WTC11 (cell line): Measurements from ENCODE around the gene B3GNT4. TPM values are rescaled to one million over a fixed set of nuclear protein-coding genes. Genes with fewer than 3 reads are reported as not detected.

Experiments used
- ATAC-seq: fragments of 200-7000 bp; cut with Tn5 transposase; 2 replicates; pipeline ENCODE4 v1.10.0; 2021; ENCODE audit warnings: mild to moderate bottlenecking, moderate library complexity
- CTCF ChIA-PET: fragments of 300-600 bp; sonication (Branson Sonifier 250); formaldehyde crosslinking; loops from one replicate; lab custom pipeline; 2021; ENCODE audit warnings: antibody characterized with exemption; lab: Charles Lee
- POLR2A ChIA-PET: fragments of 350-600 bp; sonication (Branson Sonifier 250); formaldehyde crosslinking; loops from one replicate; lab custom pipeline; 2021; ENCODE audit warnings: antibody characterized with exemption; lab: Charles Lee
- DNase-seq: peaks from one replicate; pipeline ENCODE4 v3.0.0; 2021; ENCODE audit warnings: low spot score
- H3K27ac Mint-ChIP-seq: 2 replicates; pipeline ENCODE4 v1.8.0; 2021; ENCODE audit warnings: mixed read lengths
- H3K27me3 Mint-ChIP-seq: 2 replicates; pipeline ENCODE4 v1.8.0; 2021; ENCODE audit warnings: low read depth, mild to moderate bottlenecking, moderate library complexity, mixed read lengths
- H3K36me3 Mint-ChIP-seq: 2 replicates; pipeline ENCODE4 v1.8.0; 2021; ENCODE audit warnings: mixed read lengths
- H3K4me1 Mint-ChIP-seq: 2 replicates; pipeline ENCODE4 v1.8.0; 2022; ENCODE audit warnings: mixed read lengths
- H3K4me3 Mint-ChIP-seq: 2 replicates; pipeline ENCODE4 v1.8.0; 2021; ENCODE audit warnings: mild to moderate bottlenecking, moderate library complexity, mixed read lengths
- H3K9me3 Mint-ChIP-seq: 2 replicates; pipeline ENCODE4 v1.8.0; 2021; ENCODE audit warnings: mixed read lengths
- ELF4 ChIP-seq: sonication (generic); formaldehyde crosslinking; IDR thresholded peaks from 2 replicates; pipeline ENCODE4 v1.8.1; 2022; ENCODE audit warnings: low read depth, mild to moderate bottlenecking, moderate library complexity, missing genetic modification reagents
- GTF2I ChIP-seq: fragments of 250-450 bp; sonication (Bioruptor Pico); conservative IDR thresholded peaks from 2 replicates; pipeline ENCODE4 v1.4.0; 2021; ENCODE audit warnings: mild to moderate bottlenecking
- MYBL2 ChIP-seq: sonication (generic); formaldehyde crosslinking; IDR thresholded peaks from 2 replicates; pipeline ENCODE4 v1.8.1; 2023; ENCODE audit warnings: mild to moderate bottlenecking, moderate library complexity, missing genetic modification reagents
- NFYB ChIP-seq: sonication (generic); formaldehyde crosslinking; conservative IDR thresholded peaks from 2 replicates; pipeline ENCODE4 v1.8.0; 2022; ENCODE audit warnings: low read depth, missing genetic modification reagents
- NR1H2 ChIP-seq: sonication (generic); formaldehyde crosslinking; IDR thresholded peaks from 2 replicates; pipeline ENCODE4 v1.9.0; 2021; ENCODE audit warnings: mild to moderate bottlenecking, moderate library complexity, missing genetic modification reagents
- PRRX2 ChIP-seq: fragments of 250-450 bp; sonication (Bioruptor Pico); IDR thresholded peaks from 2 replicates; pipeline ENCODE4 v1.8.0; 2021; ENCODE audit warnings: mild to moderate bottlenecking
- SMAD3 ChIP-seq: sonication (generic); formaldehyde crosslinking; IDR thresholded peaks from 2 replicates; pipeline ENCODE4 v1.8.0; 2022; ENCODE audit warnings: missing genetic modification reagents, mild to moderate bottlenecking, borderline replicate concordance
- TEAD4 ChIP-seq: sonication (generic); formaldehyde crosslinking; IDR thresholded peaks from 2 replicates; pipeline ENCODE4 v1.8.0; 2022; ENCODE audit warnings: mild to moderate bottlenecking, missing genetic modification reagents
- ZNF138 ChIP-seq: sonication (generic); formaldehyde crosslinking; conservative IDR thresholded peaks from 2 replicates; pipeline ENCODE4 v1.8.1; 2022; ENCODE audit warnings: mild to moderate bottlenecking, moderate library complexity, missing genetic modification reagents
- ZNF263 ChIP-seq: sonication (generic); formaldehyde crosslinking; IDR thresholded peaks from 2 replicates; pipeline ENCODE4 v1.8.1; 2022; ENCODE audit warnings: low read depth, mild to moderate bottlenecking, moderate library complexity, missing genetic modification reagents
- ZNF396 ChIP-seq: fragments of 250-450 bp; sonication (Bioruptor Pico); IDR thresholded peaks from 2 replicates; pipeline ENCODE4 v1.8.0; 2021; ENCODE audit warnings: mild to moderate bottlenecking, moderate library complexity, borderline replicate concordance
- total RNA-seq: library from RNA; stranded (reverse); gene quantifications from 3 replicates; pipeline ENCODE4 v1.2.3, GENCODE V29; 2021
- TF ChIP-seq, protein P1 (sequence below): sonication (generic); formaldehyde crosslinking; IDR thresholded peaks from 2 replicates; pipeline ENCODE4 v1.8.1; 2023; ENCODE audit warnings: mild to moderate bottlenecking, moderate library complexity, missing genetic modification reagents
- TF ChIP-seq, protein P2 (sequence below): sonication (generic); formaldehyde crosslinking; IDR thresholded peaks from 2 replicates; pipeline ENCODE4 v1.8.1; 2022; ENCODE audit warnings: missing genetic modification reagents, borderline replicate concordance
- TF ChIP-seq, protein P3 (sequence below): fragments of 250-450 bp; sonication (Bioruptor Pico); IDR thresholded peaks from 2 replicates; pipeline ENCODE4 v1.8.0; 2021; ENCODE audit warnings: mild to moderate bottlenecking
- TF ChIP-seq, protein P4 (sequence below): sonication (generic); formaldehyde crosslinking; IDR thresholded peaks from 2 replicates; pipeline ENCODE4 v1.8.0; 2023; ENCODE audit warnings: mild to moderate bottlenecking, missing genetic modification reagents
- TF ChIP-seq, protein P5 (sequence below): sonication (generic); formaldehyde crosslinking; IDR thresholded peaks from 2 replicates; pipeline ENCODE4 v1.8.0; 2023; ENCODE audit warnings: missing genetic modification reagents
- TF ChIP-seq, protein P6 (sequence below): fragments of 250-450 bp; sonication (Bioruptor Pico); IDR thresholded peaks from 2 replicates; pipeline ENCODE4 v1.9.0; 2021; ENCODE audit warnings: moderate library complexity, mild to moderate bottlenecking, inconsistent platforms, borderline replicate concordance

The B3GNT4 gene
- total RNA-seq, 1 experiment from 2014 or later: 2.0 TPM

DNA sequence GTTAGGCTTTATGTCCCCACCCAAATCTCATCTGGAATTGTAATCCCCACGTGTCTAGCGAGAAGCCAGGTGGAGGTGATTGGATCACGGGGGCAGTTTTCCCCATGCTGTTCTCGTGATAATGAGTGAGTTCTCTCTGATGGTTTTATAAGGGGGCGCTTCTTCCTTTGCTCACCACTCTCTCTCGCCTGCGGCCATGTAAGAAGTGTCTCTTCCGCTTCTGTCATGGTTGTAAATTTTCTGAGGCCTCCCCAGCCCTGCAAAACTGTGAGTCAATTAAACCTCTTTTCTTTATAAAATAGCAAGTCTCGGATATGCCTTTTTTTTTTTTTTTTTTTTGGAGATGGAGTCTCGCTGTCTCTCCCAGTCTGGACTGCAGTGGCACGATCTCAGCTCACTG lies 42.7 kb upstream of the B3GNT4 start:
- CTCF ChIA-PET: no interaction called here

DNA sequence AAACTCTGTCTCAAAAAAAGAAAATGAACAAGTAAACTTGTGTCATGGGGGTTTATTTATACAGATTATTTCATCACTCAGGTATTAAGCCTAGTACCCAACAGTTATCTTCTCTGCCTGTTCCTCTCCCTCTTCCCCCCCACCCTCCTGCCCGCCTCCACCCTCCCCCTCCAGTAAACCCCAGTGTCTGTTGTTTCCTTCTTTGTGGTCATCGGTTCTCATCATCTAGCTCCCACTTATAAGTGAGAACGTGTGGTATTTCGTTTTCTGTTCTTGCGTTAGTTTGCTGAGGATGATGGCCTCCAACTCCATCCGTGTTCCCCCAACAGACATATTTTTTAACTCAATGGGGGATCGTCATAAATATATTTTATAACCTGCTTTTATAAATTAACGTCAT lies 41.8 kb upstream of the B3GNT4 start:
- DNase-seq: no peak
- H3K4me1 Mint-ChIP-seq: 0 out of 2 replicates have a peak, but pooled peaks cover 2% of the 10 kb centered on the region
- TF ChIP-seq, protein P1, sequence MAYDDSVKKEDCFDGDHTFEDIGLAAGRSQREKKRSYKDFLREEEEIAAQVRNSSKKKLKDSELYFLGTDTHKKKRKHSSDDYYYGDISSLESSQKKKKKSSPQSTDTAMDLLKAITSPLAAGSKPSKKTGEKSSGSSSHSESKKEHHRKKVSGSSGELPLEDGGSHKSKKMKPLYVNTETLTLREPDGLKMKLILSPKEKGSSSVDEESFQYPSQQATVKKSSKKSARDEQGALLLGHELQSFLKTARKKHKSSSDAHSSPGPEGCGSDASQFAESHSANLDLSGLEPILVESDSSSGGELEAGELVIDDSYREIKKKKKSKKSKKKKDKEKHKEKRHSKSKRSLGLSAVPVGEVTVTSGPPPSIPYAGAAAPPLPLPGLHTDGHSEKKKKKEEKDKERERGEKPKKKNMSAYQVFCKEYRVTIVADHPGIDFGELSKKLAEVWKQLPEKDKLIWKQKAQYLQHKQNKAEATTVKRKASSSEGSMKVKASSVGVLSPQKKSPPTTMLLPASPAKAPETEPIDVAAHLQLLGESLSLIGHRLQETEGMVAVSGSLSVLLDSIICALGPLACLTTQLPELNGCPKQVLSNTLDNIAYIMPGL (CRISPR knock-in tag): no peak
- TF ChIP-seq MYBL2 (no peak), ZNF263 (CRISPR knock-in tag) (no peak), ZNF396 (CRISPR knock-in tag) (no peak), ZNF138 (CRISPR knock-in tag) (no peak), TEAD4 (CRISPR knock-in tag) (no peak)
- TF ChIP-seq, protein P2, sequence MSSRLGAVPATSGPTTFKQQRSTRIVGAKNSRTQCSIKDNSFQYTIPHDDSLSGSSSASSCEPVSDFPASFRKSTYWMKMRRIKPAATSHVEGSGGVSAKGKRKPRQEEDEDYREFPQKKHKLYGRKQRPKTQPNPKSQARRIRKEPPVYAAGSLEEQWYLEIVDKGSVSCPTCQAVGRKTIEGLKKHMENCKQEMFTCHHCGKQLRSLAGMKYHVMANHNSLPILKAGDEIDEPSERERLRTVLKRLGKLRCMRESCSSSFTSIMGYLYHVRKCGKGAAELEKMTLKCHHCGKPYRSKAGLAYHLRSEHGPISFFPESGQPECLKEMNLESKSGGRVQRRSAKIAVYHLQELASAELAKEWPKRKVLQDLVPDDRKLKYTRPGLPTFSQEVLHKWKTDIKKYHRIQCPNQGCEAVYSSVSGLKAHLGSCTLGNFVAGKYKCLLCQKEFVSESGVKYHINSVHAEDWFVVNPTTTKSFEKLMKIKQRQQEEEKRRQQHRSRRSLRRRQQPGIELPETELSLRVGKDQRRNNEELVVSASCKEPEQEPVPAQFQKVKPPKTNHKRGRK (CRISPR knock-in tag): no peak
- TF ChIP-seq, protein P3, sequence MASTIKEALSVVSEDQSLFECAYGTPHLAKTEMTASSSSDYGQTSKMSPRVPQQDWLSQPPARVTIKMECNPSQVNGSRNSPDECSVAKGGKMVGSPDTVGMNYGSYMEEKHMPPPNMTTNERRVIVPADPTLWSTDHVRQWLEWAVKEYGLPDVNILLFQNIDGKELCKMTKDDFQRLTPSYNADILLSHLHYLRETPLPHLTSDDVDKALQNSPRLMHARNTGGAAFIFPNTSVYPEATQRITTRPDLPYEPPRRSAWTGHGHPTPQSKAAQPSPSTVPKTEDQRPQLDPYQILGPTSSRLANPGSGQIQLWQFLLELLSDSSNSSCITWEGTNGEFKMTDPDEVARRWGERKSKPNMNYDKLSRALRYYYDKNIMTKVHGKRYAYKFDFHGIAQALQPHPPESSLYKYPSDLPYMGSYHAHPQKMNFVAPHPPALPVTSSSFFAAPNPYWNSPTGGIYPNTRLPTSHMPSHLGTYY (CRISPR knock-in tag): no peak
- TF ChIP-seq, all 79 proteins: peak for 0
- ChIA-PET POLR2A (no interaction called here), CTCF (no interaction called here)
- Mint-ChIP-seq H3K9me3 (no peaks in the 10 kb centered on the region), H3K27me3 (no peaks in the 10 kb centered on the region), H3K36me3 (no peaks in the 10 kb centered on the region), H3K27ac (no peak overlapping the region), H3K4me3 (no peak overlapping the region)
- ATAC-seq: no peak

More for the DNA sequence above, 42.7 kb upstream of the B3GNT4 start:
- Mint-ChIP-seq H3K9me3 (no peaks in the 10 kb centered on the region), H3K27ac (no peak overlapping the region), H3K4me1 (peaks cover 6% of the 10 kb centered on the region), H3K36me3 (no peaks in the 10 kb centered on the region), H3K27me3 (no peaks in the 10 kb centered on the region), H3K4me3 (no peak overlapping the region)
- ATAC-seq (no peak), DNase-seq (no peak)
- TF ChIP-seq NFYB (CRISPR knock-in tag): no peak
- TF ChIP-seq, protein P4, sequence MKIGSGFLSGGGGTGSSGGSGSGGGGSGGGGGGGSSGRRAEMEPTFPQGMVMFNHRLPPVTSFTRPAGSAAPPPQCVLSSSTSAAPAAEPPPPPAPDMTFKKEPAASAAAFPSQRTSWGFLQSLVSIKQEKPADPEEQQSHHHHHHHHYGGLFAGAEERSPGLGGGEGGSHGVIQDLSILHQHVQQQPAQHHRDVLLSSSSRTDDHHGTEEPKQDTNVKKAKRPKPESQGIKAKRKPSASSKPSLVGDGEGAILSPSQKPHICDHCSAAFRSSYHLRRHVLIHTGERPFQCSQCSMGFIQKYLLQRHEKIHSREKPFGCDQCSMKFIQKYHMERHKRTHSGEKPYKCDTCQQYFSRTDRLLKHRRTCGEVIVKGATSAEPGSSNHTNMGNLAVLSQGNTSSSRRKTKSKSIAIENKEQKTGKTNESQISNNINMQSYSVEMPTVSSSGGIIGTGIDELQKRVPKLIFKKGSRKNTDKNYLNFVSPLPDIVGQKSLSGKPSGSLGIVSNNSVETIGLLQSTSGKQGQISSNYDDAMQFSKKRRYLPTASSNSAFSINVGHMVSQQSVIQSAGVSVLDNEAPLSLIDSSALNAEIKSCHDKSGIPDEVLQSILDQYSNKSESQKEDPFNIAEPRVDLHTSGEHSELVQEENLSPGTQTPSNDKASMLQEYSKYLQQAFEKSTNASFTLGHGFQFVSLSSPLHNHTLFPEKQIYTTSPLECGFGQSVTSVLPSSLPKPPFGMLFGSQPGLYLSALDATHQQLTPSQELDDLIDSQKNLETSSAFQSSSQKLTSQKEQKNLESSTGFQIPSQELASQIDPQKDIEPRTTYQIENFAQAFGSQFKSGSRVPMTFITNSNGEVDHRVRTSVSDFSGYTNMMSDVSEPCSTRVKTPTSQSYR (CRISPR knock-in tag): no peak
- TF ChIP-seq, protein P2 (CRISPR knock-in tag): no peak
- TF ChIP-seq GTF2I: no peak
- TF ChIP-seq NR1H2 (CRISPR knock-in tag): no peak
- POLR2A ChIA-PET: no interaction called here

DNA sequence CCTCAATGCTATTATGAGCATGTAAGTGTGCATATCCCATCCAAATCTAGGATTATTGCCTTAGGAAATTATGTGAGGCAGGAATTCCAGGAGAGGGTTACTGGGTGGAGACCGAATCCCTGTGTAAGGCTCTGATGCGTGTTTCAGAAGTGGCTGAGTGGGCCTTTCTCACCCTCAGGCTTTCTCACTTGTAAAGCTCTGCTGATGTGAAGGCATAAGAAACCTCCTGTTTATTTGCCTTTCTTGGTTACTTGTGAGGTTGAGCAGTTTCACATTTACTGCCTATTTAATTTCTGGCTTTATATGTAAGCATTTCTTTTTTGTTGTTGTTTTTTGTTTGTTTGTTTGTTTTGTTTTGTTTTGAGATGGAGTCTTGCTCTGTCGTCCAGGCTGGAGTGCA lies 40.5 kb upstream of the B3GNT4 start:
- CTCF ChIA-PET: interaction anchor here (0.6 to 0.7 kb wide), 2 partner anchors 13 to 1534 kb away, joined by 3 read pairs; no protein-coding TSS in a partner anchor
- TF ChIP-seq, protein P5, sequence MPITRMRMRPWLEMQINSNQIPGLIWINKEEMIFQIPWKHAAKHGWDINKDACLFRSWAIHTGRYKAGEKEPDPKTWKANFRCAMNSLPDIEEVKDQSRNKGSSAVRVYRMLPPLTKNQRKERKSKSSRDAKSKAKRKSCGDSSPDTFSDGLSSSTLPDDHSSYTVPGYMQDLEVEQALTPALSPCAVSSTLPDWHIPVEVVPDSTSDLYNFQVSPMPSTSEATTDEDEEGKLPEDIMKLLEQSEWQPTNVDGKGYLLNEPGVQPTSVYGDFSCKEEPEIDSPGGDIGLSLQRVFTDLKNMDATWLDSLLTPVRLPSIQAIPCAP (CRISPR knock-in tag): no peak
- TF ChIP-seq PRRX2 (no peak), NFYB (CRISPR knock-in tag) (no peak), ZNF263 (CRISPR knock-in tag) (no peak), NR1H2 (CRISPR knock-in tag) (no peak), SMAD3 (CRISPR knock-in tag) (no peak), ELF4 (no peak)
- TF ChIP-seq, protein P6, sequence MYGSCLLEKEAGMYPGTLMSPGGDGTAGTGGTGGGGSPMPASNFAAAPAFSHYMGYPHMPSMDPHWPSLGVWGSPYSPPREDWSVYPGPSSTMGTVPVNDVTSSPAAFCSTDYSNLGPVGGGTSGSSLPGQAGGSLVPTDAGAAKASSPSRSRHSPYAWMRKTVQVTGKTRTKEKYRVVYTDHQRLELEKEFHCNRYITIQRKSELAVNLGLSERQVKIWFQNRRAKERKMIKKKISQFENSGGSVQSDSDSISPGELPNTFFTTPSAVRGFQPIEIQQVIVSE: no peak
- TF ChIP-seq, all 79 proteins: peak for 0
- H3K4me3 Mint-ChIP-seq: no peak overlapping the region
- H3K4me1 Mint-ChIP-seq: 0 out of 2 replicates have a peak, but pooled peaks cover 2% of the 10 kb centered on the region
- POLR2A ChIA-PET: no interaction called here
- ATAC-seq (no peak), DNase-seq (no peak)
- no peaks in the 10 kb centered on the region for H3K9me3 Mint-ChIP-seq
- H3K27ac Mint-ChIP-seq: no peak overlapping the region
- no peaks in the 10 kb centered on the region for H3K36me3 Mint-ChIP-seq
- H3K27me3 Mint-ChIP-seq: no peaks in the 10 kb centered on the region
